ENCODE measurements around the gene GSX2. TPM values are rescaled to one million over a fixed set of nuclear protein-coding genes. Genes with fewer than 3 reads are reported as not detected.

The GSX2 gene
- total and polyA plus RNA-seq, 2 experiments from 2014 or later = not detected

GRCh38 chr4:54097152-54097551, 2.8 kb upstream of the GSX2 start:
- peaks cover 22% of the 10 kb centered on the region for H3K27me3 ChIP-seq (replicated peaks; ENCODE audit: insufficient read depth)
- H4K20me1 ChIP-seq (ENCODE audit: insufficient read depth) = no peaks in the 10 kb centered on the region
- H2AFZ ChIP-seq = no peak overlapping the region
- H3K4me2 ChIP-seq (ENCODE audit: unreplicated experiment) = no peak overlapping the region
- TF ChIP-seq EZH2phosphoT487 (IDR thresholded peaks at IDR 0.05; ENCODE audit: insufficient read depth, low read depth) (no peak), EZH2 (IDR thresholded peaks at IDR 0.05; ENCODE audit: insufficient read depth, poor library complexity, severe bottlenecking) (no peak)
- no peak overlapping the region for H3K9ac ChIP-seq
- DNase-seq = no peak
- peaks cover 5% of the 10 kb centered on the region; the same call in 1 of the 2 replicates for H3F3A ChIP-seq (ENCODE audit: insufficient read depth)
- H3K9me2 ChIP-seq (ENCODE audit: insufficient read depth) = no peaks in the 10 kb centered on the region
- no peaks in the 10 kb centered on the region for H3K9me3 ChIP-seq (ENCODE audit: low read depth)
- H3K79me2 ChIP-seq (ENCODE audit: insufficient read depth) = no peaks in the 10 kb centered on the region
- H3K36me3 ChIP-seq (ENCODE audit: low read depth) = no peaks in the 10 kb centered on the region
- H3K4me3 ChIP-seq = no peak overlapping the region
- 88 to 94% methylated on average over 6 of the region's 6 CpGs for WGBS, 2 experiments (ENCODE audit: low coverage in 1 of 2, low lambda C conversion rate in 2 of 2, missing lambda C conversion rate in 2 of 2)
- peaks cover 4% of the 10 kb centered on the region; the same call in 1 of the 2 replicates for H3K4me1 ChIP-seq (ENCODE audit: insufficient read depth)
- no peak overlapping the region for H3K27ac ChIP-seq
- in situ Hi-C loops (cut with MboI) = no loop called here

- no peak overlapping the region for H3K9ac ChIP-seq
- no peak overlapping the region for H3K27ac ChIP-seq
- H3K9me3 ChIP-seq (ENCODE audit: low read depth) = no peaks in the 10 kb centered on the region
- no peaks in the 10 kb centered on the region for H3K36me3 ChIP-seq (ENCODE audit: low read depth)
- peaks cover 22% of the 10 kb centered on the region for H3K27me3 ChIP-seq (replicated peaks; ENCODE audit: insufficient read depth)
- DNase-seq = no peak
- H3K79me2 ChIP-seq (ENCODE audit: insufficient read depth) = no peaks in the 10 kb centered on the region
- in situ Hi-C loops (cut with MboI) = no loop called here
- TF ChIP-seq EZH2 (IDR thresholded peaks at IDR 0.05; ENCODE audit: insufficient read depth, poor library complexity, severe bottlenecking) (no peak), EZH2phosphoT487 (IDR thresholded peaks at IDR 0.05; ENCODE audit: insufficient read depth, low read depth) (no peak)
- no peaks in the 10 kb centered on the region for H4K20me1 ChIP-seq (ENCODE audit: insufficient read depth)
- no peaks in the 10 kb centered on the region for H3K4me1 ChIP-seq (ENCODE audit: insufficient read depth)
- WGBS, 2 experiments (ENCODE audit: low coverage in 1 of 2, low lambda C conversion rate in 2 of 2, missing lambda C conversion rate in 2 of 2) = 32 to 39% methylated on average over 5 of the region's 5 CpGs
- H3F3A ChIP-seq (ENCODE audit: insufficient read depth) = peaks cover 5% of the 10 kb centered on the region; the same call in 1 of the 2 replicates
- no peak overlapping the region for H2AFZ ChIP-seq
- no peaks in the 10 kb centered on the region for H3K9me2 ChIP-seq (ENCODE audit: insufficient read depth)
- no peak overlapping the region for H3K4me2 ChIP-seq (ENCODE audit: unreplicated experiment)
- no peak overlapping the region for H3K4me3 ChIP-seq
Observed at GRCh38 chr4:54098375-54098774, 1.6 kb upstream of the GSX2 start.

- Histone ChIP-seq H3K9me2 (ENCODE audit: insufficient read depth) (no peaks in the 10 kb centered on the region), H2AFZ (no peak overlapping the region), H3K36me3 (ENCODE audit: low read depth) (no peaks in the 10 kb centered on the region), H3K4me3 (no peak overlapping the region), H3K4me2 (ENCODE audit: unreplicated experiment) (no peak overlapping the region), H3K27me3 (replicated peaks; ENCODE audit: insufficient read depth) (peaks cover 22% of the 10 kb centered on the region), H3K27ac (no peak overlapping the region), H3K79me2 (ENCODE audit: insufficient read depth) (no peaks in the 10 kb centered on the region), H4K20me1 (ENCODE audit: insufficient read depth) (no peaks in the 10 kb centered on the region), H3K4me1 (ENCODE audit: insufficient read depth) (no peaks in the 10 kb centered on the region), H3K9ac (no peak overlapping the region), H3F3A (ENCODE audit: insufficient read depth) (peaks cover 5% of the 10 kb centered on the region; the same call in 1 of the 2 replicates), H3K9me3 (ENCODE audit: low read depth) (no peaks in the 10 kb centered on the region)
- no peak for TF ChIP-seq EZH2phosphoT487 (IDR thresholded peaks at IDR 0.05; ENCODE audit: insufficient read depth, low read depth)
- no peak for TF ChIP-seq EZH2 (IDR thresholded peaks at IDR 0.05; ENCODE audit: insufficient read depth, poor library complexity, severe bottlenecking)
- no peak for DNase-seq
- in situ Hi-C loops (cut with MboI) = no loop called here
- WGBS, 2 experiments (ENCODE audit: low coverage in 1 of 2, low lambda C conversion rate in 2 of 2, missing lambda C conversion rate in 2 of 2) = 81 to 82% methylated on average over 17 of the region's 17 CpGs
Observed at GRCh38 chr4:54099287-54099747, 646 bp upstream of the GSX2 start.

GRCh38 chr4:54100595-54101189, 729 bp downstream of the GSX2 start:
- Histone ChIP-seq H3K27ac (no peak overlapping the region), H4K20me1 (ENCODE audit: insufficient read depth) (no peaks in the 10 kb centered on the region), H3K36me3 (ENCODE audit: low read depth) (no peaks in the 10 kb centered on the region), H3F3A (ENCODE audit: insufficient read depth) (peaks cover 5% of the 10 kb centered on the region; the same call in 1 of the 2 replicates), H3K9me2 (ENCODE audit: insufficient read depth) (no peaks in the 10 kb centered on the region), H3K4me1 (ENCODE audit: insufficient read depth) (no peaks in the 10 kb centered on the region), H3K4me3 (peak overlapping the region; percentile 67), H3K9ac (peak overlapping the region; percentile 44; the same call in 1 of the 2 replicates), H3K9me3 (ENCODE audit: low read depth) (no peaks in the 10 kb centered on the region), H2AFZ (peak overlapping the region; percentile 80), H3K4me2 (ENCODE audit: unreplicated experiment) (peak overlapping the region; percentile 84), H3K79me2 (ENCODE audit: insufficient read depth) (no peaks in the 10 kb centered on the region), H3K27me3 (replicated peaks; ENCODE audit: insufficient read depth) (peaks cover 22% of the 10 kb centered on the region)
- 11 to 14% methylated on average over 24 to 34 of the region's 46 CpGs for WGBS, 2 experiments (ENCODE audit: low coverage in 1 of 2, low lambda C conversion rate in 2 of 2, missing lambda C conversion rate in 2 of 2)
- TF ChIP-seq EZH2 (IDR thresholded peaks at IDR 0.05; ENCODE audit: insufficient read depth, poor library complexity, severe bottlenecking) (peak; percentile 61), EZH2phosphoT487 (IDR thresholded peaks at IDR 0.05; ENCODE audit: insufficient read depth, low read depth) (no peak)
- in situ Hi-C loops (cut with MboI) = no loop called here
- peak; percentile 64 for DNase-seq

Measured in GM23248 (cell line).